Ramos (cell line): ENCODE results near the gene LONP1.

ENCODE experiments used
- in situ Hi-C: fragments of 300-500 bp; cut with MboI; formaldehyde crosslinking; loops from one replicate; pipeline ENCODE4 v1.14.3; 2022; ENCODE audit warnings: low sequenced_read_pairs; ENCODE audit not compliant: unreplicated experiment

Gene LONP1

GRCh38 chr19:5680437-5681368 lies 39.2 kb downstream of the LONP1 start, which contains the start of the genes HSD11B1L and MICOS13:
HSD11B1L (plus strand) TSS chr19:5681027; CDS start chr19:5684833, 3,806 bp downstream.
MICOS13 (minus strand) TSS chr19:5680516; CDS start chr19:5680486, 30 bp downstream.
- in situ Hi-C loops: loop anchor here (5.0 kb wide), 1 partner anchor 112 kb away; the partner anchor contains the start of gene DUS3L

- in situ Hi-C loops: loop anchor here (5.0 kb wide), 1 partner anchor 112 kb away; the partner anchor contains the start of gene DUS3L
These were observed 39.9 kb downstream of the LONP1 start for GRCh38 chr19:5680084-5680436.

GRCh38 chr19:5679289-5680083 lies 40.5 kb downstream of the LONP1 start:
- in situ Hi-C loops: loop anchor here (5.0 kb wide), 1 partner anchor 113 kb away; the partner anchor contains the start of gene DUS3L

GRCh38 chr19:5678071-5678718 lies 41.8 kb downstream of the LONP1 start:
- in situ Hi-C loops: no loop called here

GRCh38 chr19:5677580-5677979 lies 42.4 kb downstream of the LONP1 start:
- in situ Hi-C loops: no loop called here

GRCh38 chr19:5677136-5677535 lies 42.8 kb downstream of the LONP1 start:
- in situ Hi-C loops: no loop called here

GRCh38 chr19:5676772-5677105 lies 43.2 kb downstream of the LONP1 start:
- in situ Hi-C loops: no loop called here

GRCh38 chr19:5676105-5676771 lies 43.7 kb downstream of the LONP1 start:
- in situ Hi-C loops: no loop called here

GRCh38 chr19:5674714-5675113 lies 45.2 kb downstream of the LONP1 start:
- in situ Hi-C loops: no loop called here

- in situ Hi-C loops: no loop called here
These were observed 46.2 kb downstream of the LONP1 start for GRCh38 chr19:5673752-5674151.

GRCh38 chr19:5672708-5673459 lies 47.1 kb downstream of the LONP1 start:
- in situ Hi-C loops: no loop called here

GRCh38 chr19:5671600-5671999 lies 48.3 kb downstream of the LONP1 start:
- in situ Hi-C loops: no loop called here

GRCh38 chr19:5669212-5669611 lies 50.7 kb downstream of the LONP1 start:
- in situ Hi-C loops: no loop called here

- in situ Hi-C loops: no loop called here
These were observed 52.1 kb downstream of the LONP1 start for GRCh38 chr19:5667751-5668271.

GRCh38 chr19:5666921-5667610 lies 52.9 kb downstream of the LONP1 start:
- in situ Hi-C loops: no loop called here

- in situ Hi-C loops: no loop called here
These were observed 54.0 kb downstream of the LONP1 start for GRCh38 chr19:5665781-5666513.

GRCh38 chr19:5664515-5664914 lies 55.4 kb downstream of the LONP1 start:
- in situ Hi-C loops: no loop called here

GRCh38 chr19:5663904-5664303 lies 56.0 kb downstream of the LONP1 start:
- in situ Hi-C loops: no loop called here
